RPMI8226 (cell line): ENCODE results near the gene SCFD2.
"Not testable (repeated sequence)": the region's sequence is repeated elsewhere in the genome, so short reads cannot be mapped to it uniquely, and the experiment has no call there.

Source experiments
- DNase-seq: peaks from one replicate; pipeline ENCODE4 v3.0.0-alpha.2; 2015

Gene SCFD2

GRCh38 chr4:53340145-53340544 is 25.7 kb downstream of the SCFD2 start:
- not testable (repeated sequence) for DNase-seq

- not testable (repeated sequence) for DNase-seq
Measured at GRCh38 chr4:53334916-53335315, 30.9 kb downstream of the SCFD2 start.

- DNase-seq, result no peak
Measured at GRCh38 chr4:53326535-53326934, 39.3 kb downstream of the SCFD2 start.

- no peak for DNase-seq
Measured at GRCh38 chr4:53322696-53323095, 43.2 kb downstream of the SCFD2 start.

- no peak for DNase-seq
Measured at GRCh38 chr4:53321984-53322289, 43.9 kb downstream of the SCFD2 start.

GRCh38 chr4:53321151-53321983 is 44.5 kb downstream of the SCFD2 start:
- DNase-seq, result no peak

GRCh38 chr4:53315300-53315699 is 50.6 kb downstream of the SCFD2 start:
- no peak for DNase-seq

- no peak for DNase-seq
Measured at GRCh38 chr4:53314252-53314651, 51.6 kb downstream of the SCFD2 start.

- DNase-seq, result no peak
Measured at GRCh38 chr4:53313510-53313909, 52.4 kb downstream of the SCFD2 start.

- DNase-seq, result no peak
Measured at GRCh38 chr4:53309321-53310040, 56.4 kb downstream of the SCFD2 start.

- no peak for DNase-seq
Measured at GRCh38 chr4:53307819-53308780, 57.8 kb downstream of the SCFD2 start.

GRCh38 chr4:53307210-53307609 is 58.7 kb downstream of the SCFD2 start:
- no peak for DNase-seq

- no peak for DNase-seq
Measured at GRCh38 chr4:53306729-53307128, 59.1 kb downstream of the SCFD2 start.

GRCh38 chr4:53292209-53292608 is 73.7 kb downstream of the SCFD2 start:
- DNase-seq, result not testable (repeated sequence)

- no peak for DNase-seq
Measured at GRCh38 chr4:53281438-53281837, 84.4 kb downstream of the SCFD2 start.

GRCh38 chr4:53280846-53281245 is 85.0 kb downstream of the SCFD2 start:
- DNase-seq, result no peak

GRCh38 chr4:53274609-53275268 is 91.1 kb downstream of the SCFD2 start:
- DNase-seq, result no peak

- no peak for DNase-seq
Measured at GRCh38 chr4:53273726-53274125, 92.1 kb downstream of the SCFD2 start.

- DNase-seq, result no peak
Measured at GRCh38 chr4:53267026-53267425, 98.8 kb downstream of the SCFD2 start.

- not testable (repeated sequence) for DNase-seq
Measured at GRCh38 chr4:53255986-53256385, 109.9 kb downstream of the SCFD2 start.

- no peak for DNase-seq
Measured at GRCh38 chr4:53240573-53240972, 125.3 kb downstream of the SCFD2 start.

- not testable (repeated sequence) for DNase-seq
Measured at GRCh38 chr4:53238352-53238751, 127.5 kb downstream of the SCFD2 start.

GRCh38 chr4:53237811-53238210 is 128.1 kb downstream of the SCFD2 start:
- not testable (repeated sequence) for DNase-seq
